Measurements from ENCODE around the gene TMF1.

The TMF1 gene

GRCh38 chr3:69079269-69080159 is 27.4 kb upstream of the TMF1 start:
- DNase-seq, result no peak

- DNase-seq, result no peak
Observed at GRCh38 chr3:69072928-69073327, 20.8 kb upstream of the TMF1 start.

GRCh38 chr3:69066121-69066520 is 14.0 kb upstream of the TMF1 start:
- no peak for DNase-seq

DNA sequence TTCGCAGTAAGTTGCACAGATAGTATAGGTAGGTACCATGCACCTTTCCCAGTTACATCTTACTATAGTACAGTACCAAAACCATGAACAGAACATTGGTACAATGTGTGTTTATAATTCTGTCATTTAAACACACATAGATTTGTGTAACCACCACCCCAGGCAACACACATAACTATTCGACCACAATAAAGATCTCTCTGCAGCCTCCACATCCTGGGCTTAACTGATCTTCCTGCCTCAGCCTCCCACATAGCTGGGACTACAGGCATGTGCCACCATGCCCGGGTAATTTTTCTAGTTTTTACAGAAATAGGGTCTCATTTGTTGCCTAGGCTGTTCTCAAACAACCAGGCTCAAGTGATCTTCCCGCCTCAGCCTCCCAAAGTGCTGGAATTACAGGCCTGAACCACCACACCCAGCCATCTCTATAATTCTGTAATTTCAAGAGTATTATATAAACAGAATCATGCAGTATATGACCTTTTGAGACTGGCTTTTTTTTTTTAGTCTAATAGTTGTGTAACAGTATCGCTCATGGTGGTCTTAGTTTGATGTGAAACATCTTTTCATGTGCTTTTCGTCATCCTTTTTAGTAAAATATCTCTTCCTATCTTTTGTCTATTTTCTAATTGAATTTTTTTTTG is 13.3 kb upstream of the TMF1 start:
- DNase-seq, result no peak

DNA sequence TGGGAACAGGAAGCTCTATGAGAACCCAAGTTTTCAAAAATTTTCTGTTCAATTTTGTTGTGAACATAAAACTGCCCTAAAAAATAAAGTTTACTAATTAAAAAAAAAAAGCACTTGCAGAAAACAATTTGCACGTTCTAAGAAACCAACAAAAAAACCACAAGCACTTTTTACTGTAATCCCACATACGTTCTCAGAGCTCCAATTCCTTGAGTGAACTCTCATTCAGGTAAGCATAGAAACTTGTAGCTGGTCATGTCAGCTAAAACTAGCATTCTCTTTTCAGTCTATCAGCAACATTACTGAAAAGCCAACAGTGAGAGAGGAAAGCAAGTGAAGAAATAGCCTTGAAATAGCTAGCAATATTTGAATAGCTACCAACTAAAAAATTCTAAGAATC is 11.5 kb upstream of the TMF1 start:
- no peak for DNase-seq

DNA sequence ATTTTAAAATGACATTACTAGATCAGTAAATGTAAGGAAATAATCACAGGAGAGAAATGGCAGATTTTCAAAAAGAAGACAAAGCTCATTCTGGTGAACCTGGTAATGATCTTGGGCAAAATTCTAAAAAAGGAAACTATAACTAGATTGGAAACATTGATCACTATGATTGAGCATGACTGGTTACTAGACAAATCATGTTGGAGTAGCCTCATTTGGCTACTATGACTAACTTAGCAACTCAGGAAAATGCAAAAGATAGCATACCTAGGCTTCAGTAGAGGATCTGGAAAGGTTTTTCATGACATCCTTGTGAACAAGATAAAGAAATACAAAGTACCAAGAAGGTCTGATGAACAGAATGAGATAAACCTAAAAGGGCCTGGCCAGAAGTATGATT is 7.6 kb upstream of the TMF1 start:
- DNase-seq, result no peak

DNA sequence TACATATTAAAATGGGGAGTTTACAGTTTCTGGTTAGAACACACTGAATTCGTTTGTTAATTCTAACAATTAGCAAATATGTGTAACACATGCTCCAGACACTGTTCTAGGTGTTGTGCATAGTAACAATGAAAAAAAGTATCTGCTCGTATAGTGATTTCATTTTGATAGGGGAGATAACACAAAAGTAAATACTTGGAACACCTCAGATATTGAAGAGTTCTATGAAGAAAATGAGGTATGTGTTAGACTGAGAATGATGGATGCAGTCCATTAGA is 6.8 kb upstream of the TMF1 start:
- DNase-seq, result no peak

DNA sequence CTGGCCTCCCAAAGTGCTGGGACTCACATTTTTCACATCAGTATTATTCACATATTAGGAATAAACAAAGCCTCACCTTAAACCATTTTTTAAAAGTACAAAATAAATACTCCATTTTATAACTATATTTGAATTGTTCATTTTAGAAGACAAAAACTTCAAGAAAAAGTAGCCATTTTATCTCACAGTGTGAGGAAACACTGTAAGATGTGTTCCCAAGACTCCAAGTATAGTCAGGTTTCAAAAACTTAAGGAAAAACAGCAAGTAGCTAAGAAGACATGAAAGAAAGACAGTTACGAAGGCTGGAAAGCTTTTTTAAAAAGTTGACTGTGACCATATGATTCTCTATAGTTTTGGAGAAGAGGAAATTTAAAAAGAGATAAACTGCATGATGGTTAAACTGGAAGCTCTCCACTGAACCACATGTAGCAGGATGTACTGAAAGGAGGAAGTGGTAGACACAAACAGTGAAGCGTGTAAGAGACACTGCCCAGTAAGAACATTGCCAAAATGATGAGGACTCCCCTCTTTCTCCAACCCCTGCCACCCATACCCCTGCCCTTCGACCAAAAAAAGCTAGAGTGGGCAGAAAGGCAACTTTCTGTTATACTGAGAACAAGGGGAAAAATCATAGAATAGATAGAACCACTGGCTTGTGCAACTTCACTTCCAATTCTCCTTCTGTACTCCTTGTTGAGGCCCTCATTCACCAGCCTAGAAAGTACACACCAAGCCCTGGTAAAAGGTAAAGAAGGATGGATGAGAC is 6.2 kb upstream of the TMF1 start:
- DNase-seq, result no peak

- no peak for DNase-seq
Observed at GRCh38 chr3:69052472-69052898, 352 bp upstream of the TMF1 start.

DNA sequence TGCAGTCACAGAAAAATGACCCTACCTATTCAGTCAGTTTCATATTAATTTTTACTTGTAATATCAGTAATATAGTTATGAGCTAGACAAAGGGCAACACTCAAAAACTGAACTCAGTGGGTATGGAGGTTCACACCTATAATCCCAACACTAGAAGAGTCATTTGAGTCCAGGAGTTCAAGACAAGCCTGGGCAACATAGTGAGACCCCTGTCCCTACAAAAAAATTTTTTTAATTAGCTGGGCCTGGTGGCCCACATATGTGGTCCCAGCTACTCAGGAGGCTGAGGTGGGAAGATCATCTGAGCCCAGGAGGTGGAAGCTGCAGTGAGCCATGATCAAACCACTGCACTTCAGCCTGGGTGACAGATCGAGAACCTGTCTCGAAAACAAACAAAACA is 3.1 kb downstream of the TMF1 start:
- DNase-seq, result no peak

DNA sequence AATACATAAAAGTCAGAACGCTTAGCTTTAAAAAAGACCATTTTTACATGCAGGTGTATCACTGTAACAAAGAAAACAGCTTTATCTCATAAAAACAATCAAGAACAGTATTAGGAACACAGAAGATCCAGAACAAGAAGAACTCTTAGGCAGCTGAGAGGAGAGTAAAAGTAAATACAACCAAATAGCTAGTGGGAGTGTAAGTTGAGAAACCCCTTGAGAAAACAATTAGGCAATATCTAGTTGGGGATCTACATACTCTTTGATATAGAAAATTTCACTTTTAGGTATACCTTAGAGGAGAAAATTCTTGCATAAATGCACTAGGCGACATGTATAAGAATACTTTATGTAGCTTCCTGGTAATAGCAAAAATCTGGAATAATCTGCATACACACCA is 7.5 kb downstream of the TMF1 start:
- DNase-seq, result no peak

GRCh38 chr3:69033470-69033869 is 18.7 kb downstream of the TMF1 start:
- DNase-seq, result no peak

DNA sequence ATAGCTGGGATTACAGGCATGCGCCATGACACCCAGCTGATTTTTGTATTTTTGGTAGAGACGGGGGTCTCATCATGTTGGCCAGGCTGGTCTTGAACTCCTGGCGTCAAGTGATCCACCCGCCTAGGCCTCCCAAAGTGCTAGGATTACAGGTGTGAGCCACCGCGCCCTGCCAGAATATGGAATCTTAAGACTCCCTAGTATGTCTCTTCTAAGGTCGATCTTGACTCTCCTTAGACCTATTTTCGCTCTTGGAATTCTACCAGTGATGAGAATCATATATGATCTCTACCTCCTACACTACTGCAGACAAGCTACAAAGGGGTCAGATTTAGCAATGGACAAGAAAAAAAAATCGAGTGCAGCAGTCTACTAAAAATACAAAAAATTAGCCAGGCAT is 19.4 kb downstream of the TMF1 start:
- no peak for DNase-seq

- no peak for DNase-seq
Observed at GRCh38 chr3:69032142-69032541, 20.0 kb downstream of the TMF1 start.

DNA sequence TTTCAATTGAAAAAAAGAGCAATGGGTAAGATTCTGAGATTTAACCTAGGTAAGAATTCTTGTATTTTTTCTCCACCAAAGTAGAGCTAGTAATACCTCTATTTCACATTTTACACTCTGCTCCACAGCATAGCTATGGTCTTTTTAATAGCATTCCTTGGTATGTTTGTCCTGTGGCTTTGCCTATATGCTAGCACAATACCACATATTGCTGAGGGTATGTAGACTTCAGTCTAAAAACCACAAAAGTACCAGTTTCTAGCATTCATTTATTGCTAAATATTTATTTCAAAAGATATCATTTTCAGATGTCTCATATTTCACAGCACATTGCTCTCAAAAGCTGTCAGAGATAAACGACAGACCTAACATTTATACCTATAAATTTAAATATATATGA is 20.5 kb downstream of the TMF1 start:
- no peak for DNase-seq

- DNase-seq, result no peak
Observed at GRCh38 chr3:69020857-69021256, 31.3 kb downstream of the TMF1 start.

DNA sequence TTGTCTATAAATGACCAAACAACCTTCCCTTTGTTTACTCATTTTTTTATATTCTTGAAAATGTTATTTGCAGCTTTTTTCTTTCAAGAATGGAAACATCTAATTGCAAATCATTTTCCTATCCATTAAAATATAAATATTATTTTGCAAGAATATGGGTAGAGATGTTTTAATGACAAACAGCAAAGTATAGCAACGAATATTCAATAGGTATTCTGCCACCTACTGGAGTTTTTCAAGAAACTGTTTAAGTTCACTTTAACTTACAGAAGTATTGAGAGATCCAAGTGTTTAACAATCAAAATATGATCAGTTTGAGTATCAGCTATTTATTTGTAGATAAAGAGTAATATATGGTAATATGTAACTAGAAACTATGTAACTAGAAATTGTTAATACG is 31.7 kb downstream of the TMF1 start:
- DNase-seq, result no peak

DNA sequence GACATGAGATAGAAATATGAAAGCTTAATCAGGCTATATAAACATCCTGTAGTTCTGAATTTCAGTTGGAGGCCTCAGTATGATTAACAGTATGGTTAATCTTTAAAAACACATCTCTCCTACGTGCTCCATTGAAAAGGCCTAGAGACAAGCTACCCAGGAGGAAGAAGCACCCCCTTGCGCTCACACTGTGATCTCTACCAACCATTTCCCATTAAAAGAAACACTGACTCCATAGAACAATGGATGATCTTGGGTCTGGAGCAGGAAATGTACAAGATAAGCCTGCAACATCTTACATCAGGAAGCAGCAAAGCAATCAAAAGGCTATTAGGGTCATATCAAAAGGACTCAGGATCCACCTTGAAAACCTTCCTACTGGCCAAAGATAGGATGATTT is 35.2 kb downstream of the TMF1 start:
- no peak for DNase-seq

GRCh38 chr3:69016102-69016501 is 36.0 kb downstream of the TMF1 start:
- DNase-seq, result no peak

DNA sequence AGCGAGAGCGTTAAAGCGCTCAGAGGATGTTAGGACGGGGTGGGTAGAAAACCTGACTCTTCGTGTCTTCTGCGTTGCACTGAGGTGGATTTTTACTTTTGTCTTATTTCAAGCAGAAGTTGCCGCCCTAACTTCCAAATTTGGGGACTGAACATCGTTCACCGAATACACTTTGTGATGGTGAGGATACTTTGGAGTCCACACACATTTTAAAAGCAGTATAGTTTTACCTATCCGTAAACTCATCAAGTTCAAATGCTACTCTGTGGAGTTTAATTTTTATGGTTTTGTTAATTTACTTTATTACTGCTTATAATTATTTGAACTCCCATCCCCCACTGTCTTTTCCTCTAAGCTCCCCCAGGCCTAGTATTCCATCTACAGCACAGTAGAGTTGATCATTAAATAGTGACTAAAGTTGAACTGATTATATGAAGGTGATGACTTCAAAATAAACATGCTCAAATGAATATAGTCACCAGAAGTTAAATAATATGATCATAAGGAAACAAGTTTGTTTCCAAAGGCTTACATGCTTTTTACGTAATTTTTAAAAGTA is 38.0 kb downstream of the TMF1 start:
- no peak for DNase-seq

- DNase-seq, result peak; percentile 87
Observed at GRCh38 chr3:69013253-69014021, 38.7 kb downstream of the TMF1 start, which contains the start of gene EOGT. Gene EOGT (minus strand): TSS chr3:69013684. CDS start chr3:69009846, 3,838 bp downstream.

GRCh38 chr3:69012800-69013252 is 39.3 kb downstream of the TMF1 start:
- no peak for DNase-seq
